Measurements from ENCODE around the gene ZBTB33. TPM values are rescaled to one million over a fixed set of nuclear protein-coding genes. Genes with fewer than 3 reads are reported as not detected.

ZBTB33 gene
- polyA plus RNA-seq = 20.2 and 21.4 TPM in 2 replicates
- 75.2 and 90.5 TPM in 2 replicates for polyA minus RNA-seq

- H3K27ac ChIP-seq (ENCODE audit: low read length) = peak within 1 kb of the TSS; percentile 85
- peaks cover 22% of the 10 kb centered on the region for H3K79me2 ChIP-seq (replicated peaks; ENCODE audit: insufficient read depth, low read length)
- H3K4me2 ChIP-seq (ENCODE audit: low read length) = no peak within 1 kb of the TSS
- H3F3A ChIP-seq (ENCODE audit: insufficient read depth, low read length, poor library complexity, severe bottlenecking) = no peaks in the 10 kb centered on the region
- H3K36me3 ChIP-seq (ENCODE audit: insufficient read depth, low read length) = no peaks in the 10 kb centered on the region
- no peaks in the 10 kb centered on the region for H3K9me3 ChIP-seq (ENCODE audit: low read length)
- no peaks in the 10 kb centered on the region for H3K9me2 ChIP-seq (ENCODE audit: insufficient read depth, low read length)
- peak within 1 kb of the TSS; percentile 79 for H3K4me3 ChIP-seq (ENCODE audit: low read length)
- TF ChIP-seq EP300 (conservative IDR thresholded peaks at IDR 0.05; ENCODE audit: poor library complexity, severe bottlenecking) (no peak), MXI1 (conservative IDR thresholded peaks at IDR 0.05; ENCODE audit: poor library complexity, severe bottlenecking) (peak; percentile 38), CTCF (IDR thresholded peaks at IDR 0.05; ENCODE audit: poor library complexity, severe bottlenecking) (peak; percentile 89), EZH2 (IDR thresholded peaks at IDR 0.05; ENCODE audit: borderline replicate concordance, insufficient read depth, low read length, poor library complexity, severe bottlenecking) (no peak), RAD21 (conservative IDR thresholded peaks at IDR 0.05) (peak; percentile 57), REST (IDR thresholded peaks at IDR 0.05; ENCODE audit: borderline replicate concordance) (peak; percentile 37), POLR2AphosphoS5 (IDR thresholded peaks at IDR 0.05) (peak; percentile 92), TAF1 (IDR thresholded peaks at IDR 0.05; ENCODE audit: low read depth) (peak; percentile 56), SMC3 (conservative IDR thresholded peaks at IDR 0.05; ENCODE audit: poor library complexity) (peak; percentile 71)
- H3K27me3 ChIP-seq (ENCODE audit: insufficient read depth, low read depth, low read length) = peaks cover 8% of the 10 kb centered on the region
- peak within 1 kb of the TSS; percentile 88 for H3K9ac ChIP-seq (ENCODE audit: low read length)
- no peaks in the 10 kb centered on the region for H4K20me1 ChIP-seq (ENCODE audit: insufficient read depth)
- H2AFZ ChIP-seq (ENCODE audit: low read depth, low read length) = peak within 1 kb of the TSS; percentile 45
Observed at GRCh38 chrX:120250522-120251271, at the start of gene ZBTB33. Gene ZBTB33 (plus strand): TSS chrX:120250812. CDS start chrX:120253416, 2,604 bp downstream.

GRCh38 chrX:120200851-120201250 is 49.8 kb upstream of the ZBTB33 start:
- Histone ChIP-seq H4K20me1 (ENCODE audit: insufficient read depth) (no peaks in the 10 kb centered on the region), H3F3A (ENCODE audit: insufficient read depth, low read length, poor library complexity, severe bottlenecking) (no peaks in the 10 kb centered on the region), H3K9ac (ENCODE audit: low read length) (no peak overlapping the region), H3K9me3 (ENCODE audit: low read length) (no peaks in the 10 kb centered on the region), H3K4me2 (ENCODE audit: low read length) (no peak overlapping the region), H3K9me2 (ENCODE audit: insufficient read depth, low read length) (no peaks in the 10 kb centered on the region), H3K4me3 (ENCODE audit: low read length) (no peak overlapping the region), H3K27ac (ENCODE audit: low read length) (no peak overlapping the region), H2AFZ (ENCODE audit: low read depth, low read length) (no peak overlapping the region), H3K79me2 (replicated peaks; ENCODE audit: insufficient read depth, low read length) (no peaks in the 10 kb centered on the region), H3K27me3 (ENCODE audit: insufficient read depth, low read depth, low read length) (no peaks in the 10 kb centered on the region), H3K36me3 (ENCODE audit: insufficient read depth, low read length) (no peaks in the 10 kb centered on the region)
- TF ChIP-seq POLR2AphosphoS5 (IDR thresholded peaks at IDR 0.05) (no peak), TAF1 (IDR thresholded peaks at IDR 0.05; ENCODE audit: low read depth) (no peak), MXI1 (conservative IDR thresholded peaks at IDR 0.05; ENCODE audit: poor library complexity, severe bottlenecking) (no peak), RAD21 (conservative IDR thresholded peaks at IDR 0.05) (no peak), EP300 (conservative IDR thresholded peaks at IDR 0.05; ENCODE audit: poor library complexity, severe bottlenecking) (no peak), REST (IDR thresholded peaks at IDR 0.05; ENCODE audit: borderline replicate concordance) (no peak), EZH2 (IDR thresholded peaks at IDR 0.05; ENCODE audit: borderline replicate concordance, insufficient read depth, low read length, poor library complexity, severe bottlenecking) (no peak), SMC3 (conservative IDR thresholded peaks at IDR 0.05; ENCODE audit: poor library complexity) (no peak), CTCF (IDR thresholded peaks at IDR 0.05; ENCODE audit: poor library complexity, severe bottlenecking) (no peak)
